ENCODE data around the gene SHFL.

SHFL gene

DNA sequence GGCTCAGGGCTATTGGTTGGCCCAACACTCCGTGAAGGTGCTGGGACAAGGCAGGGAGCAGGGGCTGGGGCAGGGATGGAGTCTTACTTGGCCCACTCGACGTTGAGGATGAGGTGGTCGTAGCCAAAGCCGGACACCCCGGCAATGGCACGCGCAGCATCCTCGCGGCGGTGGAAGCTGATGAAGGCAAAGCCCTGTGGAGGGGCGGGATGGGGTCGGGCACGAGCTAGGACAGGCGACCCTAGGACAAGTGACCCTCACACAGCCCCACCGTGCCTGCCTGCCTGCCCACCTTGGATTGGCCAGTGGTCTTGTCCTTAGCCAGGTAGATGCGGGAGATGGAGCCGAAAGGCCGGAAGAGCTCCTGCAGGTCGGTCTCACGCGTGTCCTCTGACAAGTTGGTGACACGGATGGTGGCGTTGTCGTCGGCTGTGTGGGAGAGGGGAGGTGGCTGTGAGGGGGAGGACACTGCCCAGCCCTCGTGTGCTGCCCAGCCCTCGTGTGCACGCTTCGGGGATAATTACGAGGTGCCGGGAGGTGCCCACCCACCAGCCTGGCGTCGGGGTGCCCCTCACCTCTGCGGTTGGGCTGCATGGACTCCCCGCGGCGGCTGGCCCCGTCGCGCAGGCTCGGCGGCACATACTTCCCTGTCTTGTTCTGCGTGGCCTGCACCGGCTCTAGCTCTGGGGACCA lies 29.4 kb downstream of the SHFL start:
- Histone ChIP-seq H3K27me3 (ENCODE audit: control insufficient read depth in 1 of 2, insufficient read depth in 1 of 2, low read length in 2 of 2) (no peaks in the 10 kb centered on the region), H3K27ac (ENCODE audit: low read length, poor library complexity, severe bottlenecking) (no peak overlapping the region), H2BK12ac (ENCODE audit: low read length in 2 of 2) (no peak overlapping the region), H3K36me3 (ENCODE audit: control insufficient read depth in 1 of 2, insufficient read depth in 2 of 2, low read depth in 1 of 2, low read length in 2 of 2) (peaks cover 55 to 79% of the 10 kb centered on the region in 2 experiments), H2AK5ac (ENCODE audit: low read length, severe bottlenecking) (no peak overlapping the region), H3K14ac (ENCODE audit: low read length in 2 of 2) (no peak overlapping the region), H3K18ac (ENCODE audit: low read depth in 1 of 2, low read length in 2 of 2) (no peak overlapping the region), H3K9ac (ENCODE audit: low read length) (no peak overlapping the region), H4K91ac (ENCODE audit: low read length) (no peak overlapping the region), H3K4ac (ENCODE audit: low read depth in 1 of 2, low read length in 2 of 2) (no peak overlapping the region), H3K4me3 (ENCODE audit: insufficient read depth in 1 of 2, low read depth in 1 of 2, low read length in 2 of 2) (no peak overlapping the region), H2BK120ac (ENCODE audit: low read depth, low read length) (no peak overlapping the region), H3K4me1 (ENCODE audit: control insufficient read depth, insufficient read depth, low read depth, low read length) (peaks cover 21% of the 10 kb centered on the region), H3K23ac (ENCODE audit: low read length in 2 of 2) (no peak overlapping the region), H2BK15ac (ENCODE audit: low read depth, poor library complexity, severe bottlenecking) (no peak overlapping the region), H3K9me3 (ENCODE audit: control insufficient read depth, low read length) (no peaks in the 10 kb centered on the region), H3K79me1 (replicated peaks; ENCODE audit: low read length, poor library complexity, severe bottlenecking) (peaks cover 36% of the 10 kb centered on the region), H3K4me2 (ENCODE audit: low read length, poor library complexity, severe bottlenecking) (no peak overlapping the region), H2BK5ac (ENCODE audit: low read depth, low read length, poor library complexity, severe bottlenecking) (no peak overlapping the region), H4K8ac (ENCODE audit: low read length) (no peak overlapping the region), H2AFZ (ENCODE audit: low read depth, low read length) (no peak overlapping the region)
- no peak for DNase-seq
- WGBS, result 95% methylated on average over 45 of the region's 45 CpGs

DNA sequence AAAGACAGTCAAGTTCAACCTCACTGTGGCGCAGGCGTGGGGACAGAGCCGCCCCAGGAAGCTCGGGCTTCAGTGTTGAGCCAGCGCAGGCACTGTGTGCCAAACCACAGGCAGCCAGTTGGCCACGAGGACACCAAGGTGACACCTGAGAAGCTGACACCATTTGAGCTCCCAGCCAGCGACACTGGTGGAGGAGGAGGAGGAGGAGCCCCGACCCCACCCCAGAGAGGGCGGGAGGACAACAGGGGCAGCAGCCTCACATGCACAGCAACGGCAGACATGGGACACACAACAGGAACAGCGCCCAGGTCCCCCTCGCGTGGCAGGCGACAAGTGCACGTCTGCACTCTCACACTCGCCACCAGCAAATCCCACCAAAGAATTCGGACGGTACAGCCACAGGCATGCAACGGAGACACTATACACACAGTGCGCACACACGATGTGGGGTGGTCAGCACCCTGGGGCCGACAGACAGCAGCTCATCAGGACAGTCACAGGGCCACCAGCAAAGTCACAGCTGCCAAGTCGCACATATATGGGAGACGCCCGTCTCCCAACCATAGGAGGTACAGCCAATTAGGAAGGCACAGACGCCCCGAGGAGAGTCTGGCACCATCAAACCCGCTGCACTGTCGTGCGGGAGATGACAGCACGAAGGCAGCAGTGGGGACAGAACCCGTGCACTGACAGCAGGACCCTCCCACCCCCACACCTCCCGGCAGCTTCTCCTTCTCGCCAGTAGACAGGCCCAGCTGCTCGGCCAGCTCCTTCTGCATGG lies 30.2 kb downstream of the SHFL start:
- Histone ChIP-seq H3K79me1 (replicated peaks; ENCODE audit: low read length, poor library complexity, severe bottlenecking) (peaks cover 32% of the 10 kb centered on the region), H2BK5ac (ENCODE audit: low read depth, low read length, poor library complexity, severe bottlenecking) (no peak overlapping the region), H4K8ac (ENCODE audit: low read length) (peak overlapping the region; percentile 52), H2AFZ (ENCODE audit: low read depth, low read length) (no peak overlapping the region), H2BK15ac (ENCODE audit: low read depth, poor library complexity, severe bottlenecking) (no peak overlapping the region), H3K27ac (ENCODE audit: low read length, poor library complexity, severe bottlenecking) (no peak overlapping the region), H3K9me3 (ENCODE audit: control insufficient read depth, low read length) (no peaks in the 10 kb centered on the region), H4K91ac (ENCODE audit: low read length) (no peak overlapping the region), H3K23ac (ENCODE audit: low read length in 2 of 2) (no peak overlapping the region), H3K36me3 (ENCODE audit: control insufficient read depth in 1 of 2, insufficient read depth in 2 of 2, low read depth in 1 of 2, low read length in 2 of 2) (peaks cover 47 to 71% of the 10 kb centered on the region in 2 experiments), H3K4me1 (ENCODE audit: control insufficient read depth, insufficient read depth, low read depth, low read length) (peaks cover 21% of the 10 kb centered on the region), H3K14ac (ENCODE audit: low read length in 2 of 2) (no peak overlapping the region), H3K4me2 (ENCODE audit: low read length, poor library complexity, severe bottlenecking) (no peak overlapping the region), H2BK120ac (ENCODE audit: low read depth, low read length) (no peak overlapping the region), H3K4ac (ENCODE audit: low read depth in 1 of 2, low read length in 2 of 2) (no peak overlapping the region), H2AK5ac (ENCODE audit: low read length, severe bottlenecking) (no peak overlapping the region), H2BK12ac (ENCODE audit: low read length in 2 of 2) (no peak overlapping the region), H3K27me3 (ENCODE audit: control insufficient read depth in 1 of 2, insufficient read depth in 1 of 2, low read length in 2 of 2) (no peaks in the 10 kb centered on the region), H3K4me3 (ENCODE audit: insufficient read depth in 1 of 2, low read depth in 1 of 2, low read length in 2 of 2) (no peak overlapping the region), H3K9ac (ENCODE audit: low read length) (no peak overlapping the region), H3K18ac (ENCODE audit: low read depth in 1 of 2, low read length in 2 of 2) (no peak overlapping the region)
- WGBS, result 92% methylated on average over 35 of the region's 35 CpGs
- DNase-seq, result no peak

DNA sequence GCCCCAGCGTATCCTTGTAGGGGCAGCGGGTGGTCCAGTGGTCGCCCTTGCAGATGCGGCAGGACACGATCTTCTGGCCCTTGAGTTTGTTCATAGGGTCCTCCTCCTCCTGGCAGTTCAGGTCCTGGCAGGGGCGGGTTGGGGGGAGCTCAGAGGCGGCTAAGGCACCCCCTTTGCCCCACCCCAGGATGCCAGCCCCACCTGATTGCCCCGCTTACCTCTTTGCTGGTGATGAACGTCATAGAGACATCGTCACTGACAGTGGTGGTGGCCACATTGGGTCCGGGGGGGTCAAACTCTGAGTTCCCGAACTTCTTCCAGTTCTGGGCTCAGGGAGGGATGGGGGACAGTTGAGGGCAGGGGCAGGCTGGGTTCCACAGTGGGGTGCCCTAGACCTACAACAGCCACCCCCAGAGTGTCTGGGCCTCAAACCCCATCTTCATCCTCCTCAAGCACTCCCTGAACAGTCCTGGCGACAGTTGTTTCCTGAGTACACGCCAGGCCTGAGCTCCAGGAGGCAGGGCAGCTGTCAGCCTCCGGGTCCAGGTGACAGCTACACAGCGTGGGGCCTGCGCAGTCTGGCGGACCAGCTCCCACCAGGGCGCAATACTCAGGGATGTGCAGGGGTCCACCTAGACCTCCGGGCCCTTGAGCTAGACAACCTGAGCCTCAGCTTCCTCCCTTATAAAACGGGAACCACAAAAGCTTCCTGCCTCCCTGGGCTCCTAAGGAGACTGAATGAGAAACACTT lies 30.9 kb downstream of the SHFL start:
- Histone ChIP-seq H3K9ac (ENCODE audit: low read length) (no peak overlapping the region), H3K4ac (ENCODE audit: low read depth in 1 of 2, low read length in 2 of 2) (no peak overlapping the region), H4K8ac (ENCODE audit: low read length) (no peak overlapping the region), H4K91ac (ENCODE audit: low read length) (no peak overlapping the region), H2BK120ac (ENCODE audit: low read depth, low read length) (no peak overlapping the region), H3K36me3 (ENCODE audit: control insufficient read depth in 1 of 2, insufficient read depth in 2 of 2, low read depth in 1 of 2, low read length in 2 of 2) (peaks cover 43 to 64% of the 10 kb centered on the region in 2 experiments), H3K27ac (ENCODE audit: low read length, poor library complexity, severe bottlenecking) (no peak overlapping the region), H3K4me3 (ENCODE audit: insufficient read depth in 1 of 2, low read depth in 1 of 2, low read length in 2 of 2) (no peak overlapping the region), H2BK15ac (ENCODE audit: low read depth, poor library complexity, severe bottlenecking) (no peak overlapping the region), H3K23ac (ENCODE audit: low read length in 2 of 2) (no peak overlapping the region), H2AK5ac (ENCODE audit: low read length, severe bottlenecking) (no peak overlapping the region), H3K4me1 (ENCODE audit: control insufficient read depth, insufficient read depth, low read depth, low read length) (peaks cover 21% of the 10 kb centered on the region), H2BK12ac (ENCODE audit: low read length in 2 of 2) (no peak overlapping the region), H3K27me3 (ENCODE audit: control insufficient read depth in 1 of 2, insufficient read depth in 1 of 2, low read length in 2 of 2) (no peaks in the 10 kb centered on the region), H3K14ac (ENCODE audit: low read length in 2 of 2) (no peak overlapping the region), H3K9me3 (ENCODE audit: control insufficient read depth, low read length) (no peaks in the 10 kb centered on the region), H3K18ac (ENCODE audit: low read depth in 1 of 2, low read length in 2 of 2) (no peak overlapping the region), H2BK5ac (ENCODE audit: low read depth, low read length, poor library complexity, severe bottlenecking) (no peak overlapping the region), H2AFZ (ENCODE audit: low read depth, low read length) (no peak overlapping the region), H3K79me1 (replicated peaks; ENCODE audit: low read length, poor library complexity, severe bottlenecking) (peaks cover 29% of the 10 kb centered on the region), H3K4me2 (ENCODE audit: low read length, poor library complexity, severe bottlenecking) (no peak overlapping the region)
- no peak for DNase-seq
- WGBS, result 96% methylated on average over 20 of the region's 21 CpGs

DNA sequence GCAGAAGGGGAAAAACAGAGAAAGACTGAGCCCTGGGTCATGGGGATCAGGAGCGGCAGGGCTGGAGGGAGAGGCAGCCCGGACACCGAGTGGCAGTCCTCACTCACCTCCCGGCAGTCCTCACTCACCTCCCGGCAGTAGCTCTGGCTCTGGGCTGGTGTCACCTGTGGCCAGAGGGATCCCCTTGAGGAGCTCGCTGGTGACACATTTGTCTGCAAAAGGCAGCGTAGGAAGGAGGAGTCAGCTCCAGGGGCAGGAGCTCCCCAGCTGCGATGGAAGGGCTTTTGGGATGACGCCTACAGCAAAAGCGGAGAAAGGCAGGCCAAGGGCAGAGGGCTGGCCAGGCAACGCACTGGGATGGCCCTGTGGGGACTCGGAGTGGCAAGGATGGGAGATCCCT lies 32.8 kb downstream of the SHFL start:
- Histone ChIP-seq H3K9me3 (ENCODE audit: control insufficient read depth, low read length) (no peaks in the 10 kb centered on the region), H4K8ac (ENCODE audit: low read length) (peak overlapping the region; percentile 96), H3K18ac (ENCODE audit: low read depth in 1 of 2, low read length in 2 of 2) (peak overlapping the region in 1 of 2 experiments; percentile 57), H2AK5ac (ENCODE audit: low read length, severe bottlenecking) (peak overlapping the region; percentile 37), H2BK15ac (ENCODE audit: low read depth, poor library complexity, severe bottlenecking) (no peak overlapping the region), H3K4me1 (ENCODE audit: control insufficient read depth, insufficient read depth, low read depth, low read length) (peaks cover 14% of the 10 kb centered on the region), H2BK120ac (ENCODE audit: low read depth, low read length) (peak overlapping the region; percentile 45), H3K14ac (ENCODE audit: low read length in 2 of 2) (no peak overlapping the region), H3K9ac (ENCODE audit: low read length) (peak overlapping the region; percentile 96), H2BK12ac (ENCODE audit: low read length in 2 of 2) (no peak overlapping the region), H3K27me3 (ENCODE audit: control insufficient read depth in 1 of 2, insufficient read depth in 1 of 2, low read length in 2 of 2) (no peaks in the 10 kb centered on the region), H3K36me3 (ENCODE audit: control insufficient read depth in 1 of 2, insufficient read depth in 2 of 2, low read depth in 1 of 2, low read length in 2 of 2) (peaks cover 43 to 48% of the 10 kb centered on the region in 2 experiments), H3K4ac (ENCODE audit: low read depth in 1 of 2, low read length in 2 of 2) (peak overlapping the region; percentile 46 to 80), H3K4me3 (ENCODE audit: insufficient read depth in 1 of 2, low read depth in 1 of 2, low read length in 2 of 2) (peak overlapping the region; percentile 87 to 95), H4K91ac (ENCODE audit: low read length) (peak overlapping the region; percentile 88), H3K4me2 (ENCODE audit: low read length, poor library complexity, severe bottlenecking) (peak overlapping the region; percentile 53), H3K27ac (ENCODE audit: low read length, poor library complexity, severe bottlenecking) (peak overlapping the region; percentile 90), H2AFZ (ENCODE audit: low read depth, low read length) (no peak overlapping the region), H3K23ac (ENCODE audit: low read length in 2 of 2) (no peak overlapping the region), H2BK5ac (ENCODE audit: low read depth, low read length, poor library complexity, severe bottlenecking) (no peak overlapping the region), H3K79me1 (replicated peaks; ENCODE audit: low read length, poor library complexity, severe bottlenecking) (peaks cover 26% of the 10 kb centered on the region)
- 58% methylated on average over 12 of the region's 12 CpGs for WGBS
- peak; percentile 23 for DNase-seq
